ENCODE measurements around the gene SLC24A4.

The SLC24A4 gene

GRCh38 chr14:92475451-92476187 is 152.7 kb downstream of the SLC24A4 start:
- peak; percentile 40 for DNase-seq (ENCODE audit: low spot score)

GRCh38 chr14:92480856-92481255 is 157.9 kb downstream of the SLC24A4 start:
- DNase-seq (ENCODE audit: low spot score) = no peak

- DNase-seq (ENCODE audit: low spot score) = peak; percentile 65
Measured at GRCh38 chr14:92481386-92481785, 158.4 kb downstream of the SLC24A4 start.

- DNase-seq (ENCODE audit: low spot score) = no peak
Measured at GRCh38 chr14:92481811-92482555, 159.0 kb downstream of the SLC24A4 start.

- no peak for DNase-seq (ENCODE audit: low spot score)
Measured at GRCh38 chr14:92482621-92483319, 159.8 kb downstream of the SLC24A4 start.

GRCh38 chr14:92484132-92484823 is 161.3 kb downstream of the SLC24A4 start:
- DNase-seq (ENCODE audit: low spot score) = no peak

- no peak for DNase-seq (ENCODE audit: low spot score)
Measured at GRCh38 chr14:92486881-92487280, 163.9 kb downstream of the SLC24A4 start.

GRCh38 chr14:92487513-92488133 is 164.7 kb downstream of the SLC24A4 start:
- no peak for DNase-seq (ENCODE audit: low spot score)

GRCh38 chr14:92489394-92490238 is 166.7 kb downstream of the SLC24A4 start:
- no peak for DNase-seq (ENCODE audit: low spot score)

- DNase-seq (ENCODE audit: low spot score) = no peak
Measured at GRCh38 chr14:92490239-92490959, 167.4 kb downstream of the SLC24A4 start.

GRCh38 chr14:92491782-92492181 is 168.8 kb downstream of the SLC24A4 start:
- no peak for DNase-seq (ENCODE audit: low spot score)

- DNase-seq (ENCODE audit: low spot score) = no peak
Measured at GRCh38 chr14:92492258-92492657, 169.3 kb downstream of the SLC24A4 start.

- no peak for DNase-seq (ENCODE audit: low spot score)
Measured at GRCh38 chr14:92493024-92493423, 170.1 kb downstream of the SLC24A4 start.

- DNase-seq (ENCODE audit: low spot score) = no peak
Measured at GRCh38 chr14:92493492-92493891, 170.5 kb downstream of the SLC24A4 start.

- no peak for DNase-seq (ENCODE audit: low spot score)
Measured at GRCh38 chr14:92494512-92494911, 171.5 kb downstream of the SLC24A4 start.

- no peak for DNase-seq (ENCODE audit: low spot score)
Measured at GRCh38 chr14:92495027-92495426, 172.1 kb downstream of the SLC24A4 start.

GRCh38 chr14:92496191-92496857 is 173.4 kb downstream of the SLC24A4 start:
- no peak for DNase-seq (ENCODE audit: low spot score)

GRCh38 chr14:92497391-92497790 is 174.4 kb downstream of the SLC24A4 start:
- DNase-seq (ENCODE audit: low spot score) = no peak

- no peak for DNase-seq (ENCODE audit: low spot score)
Measured at GRCh38 chr14:92499234-92499633, 176.3 kb downstream of the SLC24A4 start.

GRCh38 chr14:92500491-92500941 is 177.6 kb downstream of the SLC24A4 start:
- no peak for DNase-seq (ENCODE audit: low spot score)

All from GM03348 (cell line).